K562 (cell line): ENCODE measurements around the gene CDC42EP2. TPM values are rescaled to one million over a fixed set of nuclear protein-coding genes. Genes with fewer than 3 reads are reported as not detected.

ENCODE experiments used
- ATAC-seq: fragments of 200-7000 bp; cut with Tn5 transposase; 3 replicates; pipeline ENCODE4 v1.9.1; 2020; ENCODE audit warnings: moderate library complexity
- BruUV-seq: library from RNA; stranded (reverse); fragments of 400-500 nt; replicated peaks from 2 replicates; lab custom pipeline; 2021; lab: Mats Ljungman, UMichigan
- CTCF ChIA-PET: fragments of 300-600 bp; formaldehyde crosslinking; extraction: SDS; loops from one replicate; lab custom pipeline; 2021; ENCODE audit warnings: low intra/inter-chr PET ratio; lab: Yijun Ruan, JAX
- POLR2A ChIA-PET: fragments of 300-600, 350-650 bp; sonication (Branson Sonifier 250); formaldehyde crosslinking; extraction: SDS; loops from one replicate; lab custom pipeline; 2021; ENCODE audit warnings: antibody characterized with exemption, inconsistent platforms; lab: Yijun Ruan, JAX
- DNase-seq, 4 experiments: peaks; one replicate each; pipeline versions ENCODE4 v3.0.0 to v3.0.0-alpha.2; 2011 to 2018; ENCODE audit warnings: low spot score in 3 of 4, mixed read lengths in 3 of 4; ENCODE audit errors: extremely low read depth in 1 of 4
- FAIRE-seq: peaks from 2 replicates; lab custom pipeline; 2011; peaks lifted over from hg19 to GRCh38; lab: Jason Lieb, UNC
- H2AFZ ChIP-seq: 2 replicates; pipeline ENCODE4 v1.6.0; 2011; ENCODE audit warnings: low read depth, low read length, control low read depth, inconsistent platforms
- H3K27ac ChIP-seq: fragments of 200-600 bp; 3 replicates; pipeline ENCODE4 v1.8.0; 2011; ENCODE audit warnings: low read depth, mild to moderate bottlenecking, control low read depth, inconsistent platforms, low read length, moderate library complexity, mixed read lengths; ENCODE audit errors: extremely low read depth
- H3K27me3 ChIP-seq, 2 experiments: fragments of 300-600 bp in 1 of 2; 2 replicates in 1 of 2; 3 replicates in 1 of 2; pipeline versions ENCODE4 v1.6.0 to v1.8.0; 2011; ENCODE audit warnings: inconsistent platforms in 2 of 2, low read length in 2 of 2, mild to moderate bottlenecking in 1 of 2, mixed read lengths in 1 of 2, moderate library complexity in 1 of 2; ENCODE audit not compliant: control insufficient read depth in 2 of 2, insufficient read depth in 2 of 2
- H3K36me3 ChIP-seq: fragments of 300-600 bp; 3 replicates; pipeline ENCODE4 v1.8.0; 2011; ENCODE audit warnings: mild to moderate bottlenecking, low read length, inconsistent platforms; ENCODE audit not compliant: control insufficient read depth, insufficient read depth
- H3K4me1 ChIP-seq, 2 experiments: fragments of 200-600 bp in 1 of 2; replicated peaks in 1 of 2; 2 replicates in 1 of 2; 3 replicates in 1 of 2; pipeline versions ENCODE4 v1.5.1 to v1.8.0; 2011; ENCODE audit warnings: inconsistent platforms in 2 of 2, low read length in 2 of 2, mild to moderate bottlenecking in 1 of 2, mixed read lengths in 1 of 2, moderate library complexity in 1 of 2; ENCODE audit not compliant: control insufficient read depth in 2 of 2, insufficient read depth in 2 of 2
- H3K4me2 ChIP-seq: 2 replicates; pipeline ENCODE4 v1.6.1; 2011; ENCODE audit warnings: low read length, control low read depth, inconsistent platforms, mixed read lengths; ENCODE audit not compliant: insufficient read depth
- H3K4me3 ChIP-seq: fragments of 200-600 bp; sonication (generic), shearing (Covaris generic); 2 replicates; pipeline ENCODE4 v1.5.1; 2016; ENCODE audit warnings: control low read depth, inconsistent platforms
- H3K79me2 ChIP-seq: fragments of 200-600 bp; 3 replicates; pipeline ENCODE4 v1.8.0; 2011; ENCODE audit warnings: low read length, inconsistent platforms; ENCODE audit not compliant: control insufficient read depth, insufficient read depth
- H3K9ac ChIP-seq, 2 experiments: 2 replicates each; pipeline versions ENCODE4 v1.6.0 to v1.6.1; 2011; ENCODE audit warnings: low read depth in 2 of 2, low read length in 2 of 2, control low read depth in 1 of 2, inconsistent platforms in 1 of 2, mild to moderate bottlenecking in 1 of 2, mixed read lengths in 1 of 2; ENCODE audit not compliant: insufficient read depth in 1 of 2
- H3K9me1 ChIP-seq: one replicate; pipeline ENCODE4 v1.6.0; 2011; ENCODE audit warnings: inconsistent platforms, mild to moderate bottlenecking, low read length, moderate library complexity; ENCODE audit not compliant: control insufficient read depth, insufficient read depth
- H3K9me3 ChIP-seq: replicated peaks from 2 replicates; pipeline ENCODE4 v1.5.1; 2011; ENCODE audit warnings: low read depth, low read length, inconsistent platforms; ENCODE audit not compliant: control insufficient read depth, insufficient read depth
- H4K20me1 ChIP-seq: replicated peaks from 2 replicates; pipeline ENCODE4 v1.6.1; 2011; ENCODE audit warnings: low read length, inconsistent platforms, mixed read lengths; ENCODE audit not compliant: control insufficient read depth, insufficient read depth
- ARID1B ChIP-seq: fragments of 450-650 bp; IDR thresholded peaks from 2 replicates; pipeline ENCODE4 v1.6.1; 2016; ENCODE audit warnings: antibody characterized with exemption, mild to moderate bottlenecking, inconsistent platforms
- CC2D1A ChIP-seq: fragments of 450-650 bp; IDR thresholded peaks from 2 replicates; pipeline ENCODE4 v1.6.1; 2017; ENCODE audit warnings: mild to moderate bottlenecking
- DPF2 ChIP-seq: fragments of 450-650 bp; IDR thresholded peaks from 2 replicates; pipeline ENCODE4 v1.6.1; 2016
- HLTF ChIP-seq: fragments of 450-650 bp; IDR thresholded peaks from 2 replicates; pipeline ENCODE4 v1.6.1; 2016
- IRF2 ChIP-seq: sonication (generic); formaldehyde crosslinking; IDR thresholded peaks from 2 replicates; pipeline ENCODE4 v1.8.1; 2022; ENCODE audit warnings: mild to moderate bottlenecking, missing genetic modification reagents
- JUND ChIP-seq, 2 experiments: IDR thresholded peaks; 2 replicates in 1 of 2; 3 replicates in 1 of 2; pipeline ENCODE4 v1.6.1; 2011; ENCODE audit warnings: borderline replicate concordance in 2 of 2, low read depth in 2 of 2, low read length in 2 of 2, improper control_type of control experiment in 1 of 2, missing biosample characterization in 1 of 2, missing genetic modification characterization in 1 of 2, missing genetic modification reagents in 1 of 2
- MAZ ChIP-seq, 2 experiments: fragments of 450-650 bp in 1 of 2; sonication (generic) in 1 of 2; formaldehyde crosslinking; IDR thresholded peaks in 1 of 2; conservative IDR thresholded peaks in 1 of 2; 2 replicates each; pipeline versions ENCODE4 v1.4.0 to v1.5.0; 2020; ENCODE audit warnings: mild to moderate bottlenecking in 1 of 2, missing genetic modification reagents in 1 of 2
- MCM3 ChIP-seq: fragments of 450-650 bp; IDR thresholded peaks from 2 replicates; pipeline ENCODE4 v1.6.1; 2016
- SOX6 ChIP-seq: fragments of 450-650 bp; IDR thresholded peaks from 2 replicates; pipeline ENCODE4 v1.6.1; 2014; ENCODE audit warnings: mild to moderate bottlenecking
- TGIF2 ChIP-seq: sonication (generic); formaldehyde crosslinking; IDR thresholded peaks from 2 replicates; pipeline ENCODE4 v1.8.1; 2022; ENCODE audit warnings: mild to moderate bottlenecking, missing genetic modification reagents, moderate library complexity
- XRCC3 ChIP-seq: fragments of 450-650 bp; IDR thresholded peaks from 2 replicates; pipeline ENCODE4 v1.6.1; 2017; ENCODE audit warnings: mild to moderate bottlenecking, moderate library complexity
- ZFP1 ChIP-seq: fragments of 450-650 bp; formaldehyde crosslinking; IDR thresholded peaks from 2 replicates; pipeline ENCODE4 v1.4.0; 2020; ENCODE audit warnings: mild to moderate bottlenecking, mixed read lengths
- ZFPM2 ChIP-seq: fragments of 250-450 bp; sonication (Bioruptor Pico); IDR thresholded peaks from 2 replicates; pipeline ENCODE4 v1.5.1; 2022; ENCODE audit warnings: mild to moderate bottlenecking
- ZKSCAN8 ChIP-seq: fragments of 200-800 bp; sonication (Bioruptor generic); IDR thresholded peaks from 2 replicates; pipeline ENCODE4 v1.6.1; 2016; ENCODE audit warnings: missing genetic modification characterization, missing compliant biosample characterization
- ZNF124 ChIP-seq: sonication (generic); formaldehyde crosslinking; IDR thresholded peaks from 2 replicates; pipeline ENCODE4 v1.8.1; 2022; ENCODE audit warnings: missing genetic modification reagents
- ZNF143 ChIP-seq: sonication (generic); formaldehyde crosslinking; IDR thresholded peaks from 2 replicates; pipeline ENCODE4 v1.9.0; 2022; ENCODE audit warnings: mild to moderate bottlenecking, missing genetic modification reagents
- ZNF184 ChIP-seq: sonication (generic); formaldehyde crosslinking; IDR thresholded peaks from 2 replicates; pipeline ENCODE4 v1.5.0; 2020; ENCODE audit warnings: missing genetic modification reagents
- ZNF77 ChIP-seq: fragments of 250-450 bp; sonication (Bioruptor Pico); IDR thresholded peaks from 2 replicates; pipeline ENCODE4 v1.5.0; 2020
- WGBS: fragments of 100-300 bp; shearing (Covaris generic); methylation state at CpG from one replicate; pipeline ENCODE4 v1.1.6; 2016; ENCODE audit warnings: low coverage, mixed read lengths; ENCODE audit not compliant: insufficient coverage; ENCODE audit errors: missing lambda C conversion rate; 5-methylcytosine and 5-hydroxymethylcytosine counted together
- in situ Hi-C: fragments of 300-500 bp; cut with MboI; formaldehyde crosslinking; loops from 4 replicates; pipeline ENCODE4 v1.15.0; 2018; ENCODE audit warnings: inconsistent platforms, mixed read lengths
- intact Hi-C: fragments of 100-400 bp; cut with micrococcal nuclease; formaldehyde crosslinking; loops from 2 replicates; pipeline ENCODE4 v1.14.2; 2022
- polyA plus RNA-seq, 8 experiments: library from polyadenylated mRNA; depleted of rRNA in 4 of 8; stranded (reverse) in 5 of 8; unstranded in 3 of 8; fragments of >200 nt; fragmentation: Nextera tagmentation in 2 of 8; fragmentation: Illumina TruSeq in 1 of 8; extraction: Ambion mirVana in 2 of 8; extraction: Trizol in 1 of 8; gene quantifications; 2 replicates each; pipeline versions ENCODE4 v1.2.1 to v1.2.3, GENCODE V29; 2011 to 2014; ENCODE audit warnings: inconsistent platforms in 1 of 8, missing spikeins in 1 of 8
- total RNA-seq, 7 experiments: library from RNA; depleted of rRNA in 6 of 7; stranded (reverse); fragments of >200 nt in 6 of 7; fragmentation: Illumina TruSeq in 2 of 7; extraction: Trizol in 2 of 7; gene quantifications; 2 replicates each; pipeline versions ENCODE4 v1.2.1 to v1.2.3, GENCODE V29; 2011 to 2021; ENCODE audit warnings: low replicate concordance in 1 of 7
- TF ChIP-seq, protein P1 (sequence below), 2 experiments: fragments of 450-650 bp; IDR thresholded peaks; 2 replicates each; pipeline ENCODE4 v1.6.1; 2018; ENCODE audit warnings: mild to moderate bottlenecking in 2 of 2, low read depth in 1 of 2; ENCODE audit not compliant: partially characterized antibody in 2 of 2
- TF ChIP-seq, protein P2 (sequence below): sonication (generic); formaldehyde crosslinking; IDR thresholded peaks from 2 replicates; pipeline ENCODE4 v1.9.0; 2022; ENCODE audit warnings: mild to moderate bottlenecking, missing genetic modification reagents

CDC42EP2 gene
- total and polyA plus RNA-seq, 9 of the 15 experiments (the other 6 are each of a cell fraction or from before 2014, with no cell fraction given), result 0.27 to 3.5 (median 0.83) TPM; not detected in 1

DNA sequence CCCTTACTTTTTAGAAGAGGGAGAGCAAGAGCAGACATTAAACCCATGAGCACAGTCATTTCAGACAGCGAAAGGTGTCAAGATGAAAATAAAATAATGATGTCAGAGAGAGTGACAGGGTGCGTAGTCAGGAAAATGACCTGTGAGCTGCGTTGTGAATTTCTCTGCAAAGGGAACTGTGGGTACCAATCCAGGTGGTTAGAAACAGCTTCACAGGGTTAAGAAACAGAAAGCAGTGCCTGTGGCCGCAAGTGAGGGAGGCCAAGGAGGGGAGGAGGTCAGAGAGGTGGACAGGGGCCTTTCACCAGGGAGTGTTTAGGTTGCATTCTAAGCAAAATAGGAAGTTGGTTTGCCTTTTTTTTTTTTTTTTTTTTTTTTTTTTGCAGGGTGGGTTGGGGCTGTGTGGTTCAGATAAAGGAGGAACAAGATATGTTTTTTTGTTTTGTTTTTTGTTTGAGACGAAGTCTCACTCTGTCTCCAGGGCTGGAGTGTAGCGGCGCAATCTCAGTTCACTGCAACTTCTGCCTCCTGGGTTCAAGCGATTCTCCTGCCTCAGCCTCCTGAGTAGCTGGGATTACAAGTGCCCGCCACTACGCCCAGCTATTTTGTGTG lies 47.8 kb downstream of the CDC42EP2 start:
- H3K9me3 ChIP-seq, result no peaks in the 10 kb centered on the region
- WGBS, result 27% methylated on average over 10 of the region's 10 CpGs
- ChIA-PET POLR2A (interaction anchor here (0.5 to 2.7 kb wide), 14 partner anchors 8 to 145 kb away, joined by 3 to 13 read pairs (median 3); partner anchors contain the start of genes MALAT1, NEAT1 and TIGD3), CTCF (interaction anchor here (0.6 kb wide), 1 partner anchor 50 kb away, joined by 3 read pairs; no protein-coding TSS in a partner anchor)
- intact Hi-C loops (no loop called here), in situ Hi-C loops (no loop called here)
- no peaks in the 10 kb centered on the region for H4K20me1 ChIP-seq
- no TSS peak for BruUV-seq
- DNase-seq, result peak in 2 of 4 experiments; percentile 57 to 68
- H3K36me3 ChIP-seq, result no peaks in the 10 kb centered on the region
- H3K4me2 ChIP-seq, result peak overlapping the region; percentile 57
- ATAC-seq, result peak; percentile 54
- H3K27ac ChIP-seq, result peak overlapping the region; percentile 39; the same call in 1 of the 3 replicates
- H3K4me3 ChIP-seq, result no peak overlapping the region
- no peak for FAIRE-seq
- H3K9ac ChIP-seq, result peak overlapping the region in 1 of 2 experiments; percentile 69; a peak in 1 of 4 replicates
- peak overlapping the region; percentile 49; the same call in 1 of the 2 replicates for H2AFZ ChIP-seq
- H3K27me3 ChIP-seq, result no peaks in the 10 kb centered on the region
- H3K9me1 ChIP-seq, result no peaks in the 10 kb centered on the region
- H3K4me1 ChIP-seq, result peaks cover 27 to 33% of the 10 kb centered on the region in 2 experiments; a peak in 4 of 5 replicates
- peaks cover 6% of the 10 kb centered on the region; the same call in 2 of the 3 replicates for H3K79me2 ChIP-seq
- TF ChIP-seq IRF2 (CRISPR knock-in tag) (no peak), XRCC3 (no peak), ZNF184 (CRISPR knock-in tag) (no peak), MCM3 (no peak), ZNF143 (no peak), ZFPM2 (CRISPR knock-in tag) (no peak), CC2D1A (0 out of 2 replicates have a peak, but pooled peaks have one; percentile 19), HLTF (0 out of 2 replicates have a peak, but pooled peaks have one; percentile 18), SOX6 (peak; percentile 59; the same call in 1 of the 2 replicates), TGIF2 (CRISPR knock-in tag) (no peak), MAZ (CRISPR knock-in tag; conservative IDR thresholded peaks at IDR 0.05 in 1 of 2, IDR thresholded peaks at IDR 0.05 in 1 of 2) (peak in 1 of 2 experiments; percentile 52; a peak in 1 of 4 replicates), ZKSCAN8 (peak; percentile 34; the same call in 1 of the 2 replicates), DPF2 (peak; percentile 75), ZNF124 (CRISPR knock-in tag) (no peak), ZNF77 (CRISPR knock-in tag) (no peak), ARID1B (peak; percentile 78), JUND (IDR thresholded peaks at IDR 0.05; ENCODE audit: borderline replicate concordance, low read depth, low read length) (peak; percentile 3; the same call in 1 of the 2 replicates), JUND (tag; IDR thresholded peaks at IDR 0.05; ENCODE audit: borderline replicate concordance, low read depth, low read length) (no peak), ZFP1 (CRISPR knock-in tag) (no peak)
- TF ChIP-seq, protein P1, sequence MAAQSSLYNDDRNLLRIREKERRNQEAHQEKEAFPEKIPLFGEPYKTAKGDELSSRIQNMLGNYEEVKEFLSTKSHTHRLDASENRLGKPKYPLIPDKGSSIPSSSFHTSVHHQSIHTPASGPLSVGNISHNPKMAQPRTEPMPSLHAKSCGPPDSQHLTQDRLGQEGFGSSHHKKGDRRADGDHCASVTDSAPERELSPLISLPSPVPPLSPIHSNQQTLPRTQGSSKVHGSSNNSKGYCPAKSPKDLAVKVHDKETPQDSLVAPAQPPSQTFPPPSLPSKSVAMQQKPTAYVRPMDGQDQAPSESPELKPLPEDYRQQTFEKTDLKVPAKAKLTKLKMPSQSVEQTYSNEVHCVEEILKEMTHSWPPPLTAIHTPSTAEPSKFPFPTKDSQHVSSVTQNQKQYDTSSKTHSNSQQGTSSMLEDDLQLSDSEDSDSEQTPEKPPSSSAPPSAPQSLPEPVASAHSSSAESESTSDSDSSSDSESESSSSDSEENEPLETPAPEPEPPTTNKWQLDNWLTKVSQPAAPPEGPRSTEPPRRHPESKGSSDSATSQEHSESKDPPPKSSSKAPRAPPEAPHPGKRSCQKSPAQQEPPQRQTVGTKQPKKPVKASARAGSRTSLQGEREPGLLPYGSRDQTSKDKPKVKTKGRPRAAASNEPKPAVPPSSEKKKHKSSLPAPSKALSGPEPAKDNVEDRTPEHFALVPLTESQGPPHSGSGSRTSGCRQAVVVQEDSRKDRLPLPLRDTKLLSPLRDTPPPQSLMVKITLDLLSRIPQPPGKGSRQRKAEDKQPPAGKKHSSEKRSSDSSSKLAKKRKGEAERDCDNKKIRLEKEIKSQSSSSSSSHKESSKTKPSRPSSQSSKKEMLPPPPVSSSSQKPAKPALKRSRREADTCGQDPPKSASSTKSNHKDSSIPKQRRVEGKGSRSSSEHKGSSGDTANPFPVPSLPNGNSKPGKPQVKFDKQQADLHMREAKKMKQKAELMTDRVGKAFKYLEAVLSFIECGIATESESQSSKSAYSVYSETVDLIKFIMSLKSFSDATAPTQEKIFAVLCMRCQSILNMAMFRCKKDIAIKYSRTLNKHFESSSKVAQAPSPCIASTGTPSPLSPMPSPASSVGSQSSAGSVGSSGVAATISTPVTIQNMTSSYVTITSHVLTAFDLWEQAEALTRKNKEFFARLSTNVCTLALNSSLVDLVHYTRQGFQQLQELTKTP (IDR thresholded peaks at IDR 0.05; ENCODE audit: low read depth in 1 of 2, partially characterized antibody in 2 of 2), result peak in 1 of 2 experiments; percentile 36
- TF ChIP-seq, protein P2, sequence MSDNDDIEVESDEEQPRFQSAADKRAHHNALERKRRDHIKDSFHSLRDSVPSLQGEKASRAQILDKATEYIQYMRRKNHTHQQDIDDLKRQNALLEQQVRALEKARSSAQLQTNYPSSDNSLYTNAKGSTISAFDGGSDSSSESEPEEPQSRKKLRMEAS, result 0 out of 2 replicates have a peak, but pooled peaks have one; percentile 16
